DMS114 treated with DMSO at 0.1 percent for 48 hours (cell line): Measurements from ENCODE around the gene AKAP13.
"Not testable (repeated sequence)": the region's sequence is repeated elsewhere in the genome, so short reads cannot be mapped to it uniquely, and the experiment has no call there.

Experiments used
- DNase-seq: peaks from one replicate; lab custom pipeline; 2025; ENCODE audit not compliant: unreplicated experiment; lab: John Stamatoyannopoulos, UW

The AKAP13 gene, protein sequence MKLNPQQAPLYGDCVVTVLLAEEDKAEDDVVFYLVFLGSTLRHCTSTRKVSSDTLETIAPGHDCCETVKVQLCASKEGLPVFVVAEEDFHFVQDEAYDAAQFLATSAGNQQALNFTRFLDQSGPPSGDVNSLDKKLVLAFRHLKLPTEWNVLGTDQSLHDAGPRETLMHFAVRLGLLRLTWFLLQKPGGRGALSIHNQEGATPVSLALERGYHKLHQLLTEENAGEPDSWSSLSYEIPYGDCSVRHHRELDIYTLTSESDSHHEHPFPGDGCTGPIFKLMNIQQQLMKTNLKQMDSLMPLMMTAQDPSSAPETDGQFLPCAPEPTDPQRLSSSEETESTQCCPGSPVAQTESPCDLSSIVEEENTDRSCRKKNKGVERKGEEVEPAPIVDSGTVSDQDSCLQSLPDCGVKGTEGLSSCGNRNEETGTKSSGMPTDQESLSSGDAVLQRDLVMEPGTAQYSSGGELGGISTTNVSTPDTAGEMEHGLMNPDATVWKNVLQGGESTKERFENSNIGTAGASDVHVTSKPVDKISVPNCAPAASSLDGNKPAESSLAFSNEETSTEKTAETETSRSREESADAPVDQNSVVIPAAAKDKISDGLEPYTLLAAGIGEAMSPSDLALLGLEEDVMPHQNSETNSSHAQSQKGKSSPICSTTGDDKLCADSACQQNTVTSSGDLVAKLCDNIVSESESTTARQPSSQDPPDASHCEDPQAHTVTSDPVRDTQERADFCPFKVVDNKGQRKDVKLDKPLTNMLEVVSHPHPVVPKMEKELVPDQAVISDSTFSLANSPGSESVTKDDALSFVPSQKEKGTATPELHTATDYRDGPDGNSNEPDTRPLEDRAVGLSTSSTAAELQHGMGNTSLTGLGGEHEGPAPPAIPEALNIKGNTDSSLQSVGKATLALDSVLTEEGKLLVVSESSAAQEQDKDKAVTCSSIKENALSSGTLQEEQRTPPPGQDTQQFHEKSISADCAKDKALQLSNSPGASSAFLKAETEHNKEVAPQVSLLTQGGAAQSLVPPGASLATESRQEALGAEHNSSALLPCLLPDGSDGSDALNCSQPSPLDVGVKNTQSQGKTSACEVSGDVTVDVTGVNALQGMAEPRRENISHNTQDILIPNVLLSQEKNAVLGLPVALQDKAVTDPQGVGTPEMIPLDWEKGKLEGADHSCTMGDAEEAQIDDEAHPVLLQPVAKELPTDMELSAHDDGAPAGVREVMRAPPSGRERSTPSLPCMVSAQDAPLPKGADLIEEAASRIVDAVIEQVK (N-terminal part only)

DNA sequence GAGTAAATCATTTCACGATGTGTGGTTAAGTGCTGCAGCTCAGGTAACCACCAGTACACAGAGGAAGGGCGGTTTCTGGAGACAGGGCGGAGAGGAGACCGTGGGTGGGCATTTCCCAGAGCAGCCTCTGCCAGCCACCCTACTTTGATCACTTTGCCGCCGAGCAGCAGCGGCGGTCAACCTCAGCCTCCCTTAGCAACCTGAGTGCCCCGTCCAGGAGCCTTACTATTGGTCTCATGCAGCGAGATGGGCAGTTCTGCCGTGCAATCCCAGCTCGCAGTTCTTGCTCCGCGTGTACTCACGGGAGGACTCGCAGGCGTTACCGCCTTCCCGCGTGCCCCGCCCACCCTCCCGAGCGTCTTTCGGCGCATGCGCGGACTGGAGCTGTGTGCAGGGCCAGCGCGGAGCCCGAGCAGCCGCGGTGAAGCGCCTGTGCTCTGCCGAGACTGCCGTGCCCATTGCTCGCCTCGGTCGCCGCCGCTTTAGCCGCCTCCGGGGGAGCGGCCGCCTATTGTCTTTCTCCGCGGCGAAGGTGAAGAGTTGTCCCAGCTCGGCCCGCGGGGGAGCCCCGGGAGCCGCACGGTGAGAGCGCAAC, at the start of gene AKAP13:
Gene AKAP13, plus strand, starts transcription at position 387 of the 595 bp plus-strand sequence. CDS start 105,118 bp downstream, outside the sequence.
- DNase-seq, result peak; percentile 98

DNA sequence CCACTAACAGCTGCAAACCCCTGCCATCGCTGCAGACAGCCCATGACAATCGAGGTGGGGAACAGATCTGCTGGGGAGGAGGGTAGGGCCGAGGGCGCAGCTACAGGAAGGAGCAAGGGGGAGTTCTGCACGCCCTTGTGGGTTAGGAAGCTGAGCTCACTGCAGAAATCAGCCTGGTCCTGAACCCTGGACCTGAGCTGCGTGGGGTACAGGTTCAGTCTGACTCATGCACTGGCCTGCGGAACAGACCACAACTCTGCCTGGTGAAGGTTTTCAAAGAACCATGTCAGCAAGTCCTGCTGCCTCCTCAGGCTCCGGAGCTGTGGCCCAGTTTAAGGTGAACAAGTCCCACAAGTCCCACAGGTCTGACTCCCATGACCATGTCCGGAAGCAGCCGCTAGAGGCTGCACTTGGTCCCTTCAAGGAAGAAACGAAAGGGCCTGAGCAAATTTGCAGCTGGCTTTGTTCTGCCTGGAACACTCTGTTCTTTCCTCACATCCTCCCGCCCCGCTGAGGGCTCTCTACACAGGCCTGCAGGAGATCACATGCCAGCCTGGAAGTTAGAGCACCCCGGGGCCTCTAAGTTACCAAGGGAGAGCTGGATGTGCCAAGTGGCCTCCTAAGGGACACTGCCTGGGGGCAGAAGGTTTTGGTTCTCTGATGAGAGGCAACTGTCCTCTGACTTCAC, 49.4 kb upstream of the AKAP13 start:
- DNase-seq, result peak; percentile 61

DNA sequence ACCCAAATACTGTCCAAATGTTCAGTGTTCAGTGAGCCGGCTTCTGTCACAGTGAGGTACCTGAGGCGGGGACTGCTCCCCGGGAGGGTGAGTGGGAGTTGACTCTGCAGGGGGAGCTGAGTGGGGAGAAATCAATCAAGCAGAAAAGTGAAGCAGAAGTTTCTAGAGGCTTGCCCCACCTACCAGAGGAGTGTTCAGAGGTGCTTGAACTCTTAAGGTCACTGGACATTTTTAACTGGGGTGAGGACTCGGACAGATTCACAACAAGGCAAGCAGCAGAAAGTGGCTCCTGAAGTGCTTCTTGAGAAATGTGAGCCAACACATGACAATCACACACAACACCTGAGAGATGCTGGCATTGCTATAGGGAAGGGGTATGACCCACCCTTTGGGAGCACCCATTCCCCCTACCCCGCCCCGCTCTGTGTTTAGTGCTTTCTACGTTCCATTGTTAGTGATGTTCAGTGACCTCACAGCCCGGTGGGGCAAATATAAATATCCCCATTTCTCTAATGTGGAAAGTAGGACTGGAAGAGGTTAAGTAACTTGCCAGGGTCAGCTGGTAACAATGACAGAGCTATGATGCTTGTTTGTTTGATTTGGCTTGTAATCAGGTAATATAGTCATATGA, 48.6 kb upstream of the AKAP13 start:
- DNase-seq, result no peak

DNA sequence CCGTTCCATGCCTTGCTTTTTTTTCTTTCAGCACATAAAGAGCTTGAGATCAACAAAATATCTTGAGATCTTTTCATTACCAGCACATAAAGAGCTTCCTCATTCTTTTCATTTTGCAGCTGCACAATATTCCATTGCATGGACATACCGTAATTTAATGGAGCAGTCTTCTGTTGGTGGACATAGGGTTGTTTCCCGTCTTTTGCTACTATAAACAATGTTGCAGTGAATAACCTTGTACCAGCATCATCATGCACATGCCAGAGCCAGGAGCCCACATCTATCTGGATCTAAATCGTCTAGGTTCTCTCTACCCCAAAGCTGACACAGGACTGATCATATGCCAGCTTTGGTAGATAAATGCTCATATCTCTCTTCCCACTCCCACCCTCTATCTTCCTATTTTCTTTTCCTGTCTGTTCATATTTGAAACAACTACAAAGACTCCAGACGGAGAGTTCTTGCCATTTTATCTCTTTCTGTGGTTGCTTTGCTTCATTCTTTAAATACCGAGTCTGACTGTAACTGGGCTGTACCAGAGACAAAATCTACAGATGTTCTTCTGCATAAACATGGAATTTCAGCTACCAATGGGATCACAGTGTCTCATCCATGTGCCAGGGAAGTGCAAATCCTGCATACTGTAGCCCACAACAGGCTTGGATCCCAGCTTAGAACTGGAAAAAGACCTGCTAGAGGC, 47.1 kb upstream of the AKAP13 start:
- DNase-seq, result no peak

DNA sequence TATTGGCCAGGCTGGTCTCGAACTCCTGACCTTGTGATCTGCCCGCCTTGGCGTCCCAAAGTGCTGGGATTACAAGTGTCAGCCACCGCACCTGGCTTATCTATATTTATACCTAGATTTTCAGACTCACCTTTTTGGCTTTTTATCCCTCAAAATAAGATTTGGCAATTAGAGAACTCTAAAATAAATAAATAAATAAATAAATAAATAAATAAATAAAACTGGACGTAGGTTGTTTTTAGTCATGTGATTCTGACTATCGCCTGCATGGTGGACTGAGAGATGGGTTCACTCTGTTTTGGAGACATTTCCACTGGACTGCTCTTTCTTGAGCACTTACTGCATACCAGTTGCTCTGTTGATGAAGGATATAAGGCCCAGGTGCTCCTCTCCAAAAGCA, 46.2 kb upstream of the AKAP13 start:
- no peak for DNase-seq

DNA sequence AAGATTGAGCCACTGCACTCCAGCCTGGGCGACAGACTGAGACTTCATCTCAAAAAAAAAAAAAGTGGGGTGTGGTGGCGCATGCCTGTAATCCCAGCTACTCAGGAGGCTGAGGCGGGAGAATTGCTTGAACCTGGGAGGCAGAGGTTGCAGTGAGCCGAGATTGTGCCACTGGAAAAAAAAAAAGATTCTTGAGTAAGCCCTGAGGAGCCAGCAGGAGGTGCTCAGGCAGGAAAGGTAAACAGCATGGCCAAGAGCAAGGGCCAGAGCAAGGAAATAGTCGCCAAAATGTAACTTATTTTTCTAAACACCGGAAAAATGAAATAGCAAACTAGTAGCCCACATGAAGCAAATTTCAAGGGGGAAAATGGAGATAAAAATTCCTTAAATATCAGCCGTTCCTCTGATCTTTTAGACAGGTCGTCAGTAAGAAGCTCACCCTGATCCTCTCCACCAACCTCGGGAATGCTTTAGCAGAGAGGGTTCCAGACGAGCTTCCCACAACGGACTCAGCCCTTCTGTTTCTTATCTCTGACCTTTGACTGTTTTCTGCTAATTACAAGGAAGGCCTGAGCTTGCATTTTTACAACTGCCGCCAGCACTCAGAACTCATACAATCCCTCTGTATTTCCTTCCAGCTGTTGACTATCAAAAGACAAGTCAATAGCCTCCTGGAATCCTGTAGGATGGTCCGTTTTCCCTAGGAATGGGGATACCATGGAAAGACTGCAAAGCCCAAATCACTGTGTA, 45.0 kb upstream of the AKAP13 start:
- DNase-seq, result no peak

DNA sequence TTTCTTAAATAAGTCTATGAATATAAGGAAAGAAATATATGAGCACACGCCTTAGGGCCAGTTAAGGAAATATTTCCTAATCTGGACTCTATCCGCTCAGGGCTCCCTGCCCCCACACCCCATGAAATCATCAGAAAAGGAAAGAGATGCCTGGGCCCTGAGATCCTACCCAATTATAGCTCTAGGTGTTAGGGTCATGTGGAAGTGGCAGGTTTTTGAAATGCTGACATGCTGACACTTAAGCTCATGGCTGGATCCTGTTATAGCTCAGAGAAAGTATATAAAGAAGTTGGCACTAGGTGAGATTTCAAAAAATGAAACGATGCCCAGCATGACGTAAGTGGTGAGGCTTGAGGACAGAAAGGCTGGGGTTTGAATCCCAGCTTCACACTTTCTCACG, 43.5 kb upstream of the AKAP13 start:
- DNase-seq, result no peak

DNA sequence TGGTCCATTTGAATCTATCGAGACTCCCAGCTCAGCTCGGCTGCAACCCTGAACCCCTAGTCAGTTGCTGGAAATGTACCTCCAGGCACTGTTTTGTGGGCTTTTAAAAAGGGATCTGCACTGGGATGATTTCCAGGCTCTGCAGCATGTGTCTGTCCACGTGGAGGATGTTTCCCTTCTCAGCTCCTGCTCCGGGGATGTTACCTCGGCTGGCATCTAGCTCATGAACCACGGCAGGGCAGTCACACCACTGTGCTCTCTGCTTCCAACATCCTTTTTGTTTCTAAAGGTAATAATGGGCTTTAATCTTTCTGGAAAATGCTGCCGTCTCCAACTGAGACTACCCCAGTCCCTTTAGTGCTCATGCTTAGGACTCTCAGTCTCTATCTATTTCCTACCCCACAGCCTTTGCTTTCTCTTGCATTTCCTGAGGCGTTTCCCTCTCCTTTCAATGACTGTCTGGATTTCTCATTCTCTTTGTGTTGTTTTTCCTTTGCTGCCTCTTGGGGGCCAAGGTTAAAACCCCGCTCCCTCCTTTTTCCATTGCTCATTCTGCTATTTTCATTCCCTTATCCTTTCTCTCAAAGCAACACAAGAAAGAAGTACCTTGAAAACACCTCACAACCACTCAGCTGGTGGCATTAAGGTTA, 42.9 kb upstream of the AKAP13 start:
- DNase-seq, result no peak

DNA sequence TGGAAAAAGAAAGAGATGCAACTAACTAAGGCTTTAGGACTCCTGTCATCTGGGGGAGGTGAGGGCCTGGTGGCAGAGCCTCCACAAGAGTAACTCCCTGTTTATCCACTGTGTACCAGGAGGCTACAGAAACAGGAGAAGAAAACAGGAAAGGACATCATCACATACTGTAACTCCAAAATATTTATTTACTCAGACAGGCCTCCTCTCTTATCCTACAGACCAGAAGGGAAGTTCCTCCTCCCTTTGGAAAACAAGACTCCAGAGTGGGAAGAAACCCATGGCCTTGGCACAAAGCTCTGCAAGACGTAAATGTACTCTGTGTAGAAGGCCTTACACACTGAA, 40.1 kb upstream of the AKAP13 start:
- DNase-seq, result no peak

DNA sequence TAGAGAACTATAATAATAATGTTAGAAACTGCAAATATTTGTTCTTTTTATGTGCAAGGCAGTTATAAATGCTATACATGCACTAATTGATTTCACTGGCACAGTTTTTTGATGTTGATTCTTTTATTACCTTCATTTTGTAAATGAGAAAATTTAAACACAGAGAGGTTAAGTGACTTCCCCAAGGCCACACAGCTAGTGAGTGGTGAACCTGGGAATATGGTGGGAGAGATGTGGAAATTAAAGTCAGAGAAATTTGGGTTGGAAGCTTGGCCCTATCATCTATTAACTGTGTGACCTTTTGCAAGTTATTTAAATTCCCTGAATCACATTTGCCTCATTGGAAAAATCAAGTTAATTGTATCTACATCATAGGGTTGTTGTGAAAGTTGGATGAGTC, 39.6 kb upstream of the AKAP13 start:
- DNase-seq, result no peak

DNA sequence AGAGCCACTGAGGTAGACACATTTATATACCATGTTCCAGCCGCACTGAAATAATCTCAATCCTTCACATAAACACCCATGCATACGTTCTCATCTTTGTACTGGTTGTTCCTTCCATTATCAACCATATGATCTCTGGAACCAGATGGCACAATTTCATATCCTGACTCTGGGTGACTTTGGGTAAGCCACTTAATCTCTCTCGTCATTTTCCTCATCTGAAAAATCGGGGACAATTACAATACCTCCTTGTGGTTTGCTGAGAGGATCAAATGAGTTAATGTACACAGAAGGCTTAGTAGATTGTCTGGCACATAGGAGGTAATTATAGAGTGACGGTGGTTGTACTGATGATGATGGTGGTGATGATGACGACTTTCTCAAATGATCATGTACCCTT, 38.2 kb upstream of the AKAP13 start:
- not testable (repeated sequence) for DNase-seq

DNA sequence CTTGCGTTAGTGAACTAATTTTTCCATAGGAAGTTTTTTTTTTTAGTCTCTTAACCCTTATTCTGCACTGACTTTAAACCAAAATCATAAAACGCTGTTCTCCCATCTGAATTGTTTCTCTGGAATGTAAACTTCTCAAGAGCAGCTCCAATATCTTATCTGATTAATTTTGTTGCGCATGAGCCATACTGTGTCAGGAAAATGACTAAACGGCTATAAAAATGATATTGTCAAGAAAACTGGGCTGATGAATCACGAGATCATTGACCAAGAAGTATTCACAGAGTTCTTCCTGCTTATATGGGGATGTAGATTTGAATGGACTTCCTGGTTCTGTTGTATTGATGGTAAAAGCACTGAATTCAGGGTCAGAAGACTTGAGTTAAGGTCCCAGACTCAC, 37.0 kb upstream of the AKAP13 start:
- not testable (repeated sequence) for DNase-seq

DNA sequence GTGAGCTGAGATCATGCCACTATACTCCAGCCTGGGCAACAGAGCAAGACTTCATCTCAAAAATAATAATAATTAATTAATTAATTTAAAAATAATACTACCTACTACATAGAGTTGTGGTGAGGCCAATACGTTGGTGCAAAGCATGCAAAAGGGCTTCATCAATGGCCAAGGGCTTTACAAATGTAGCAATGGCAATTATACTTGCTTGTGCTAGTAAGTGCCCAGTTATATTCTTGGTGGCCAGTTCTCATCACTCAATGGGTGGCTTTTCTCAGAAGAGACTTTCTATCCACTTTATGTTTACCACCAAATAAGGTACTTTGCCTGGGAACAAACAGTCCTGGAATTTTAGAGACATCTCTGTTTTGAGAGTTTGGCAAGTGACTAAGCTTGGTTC, 36.2 kb upstream of the AKAP13 start:
- DNase-seq, result not testable (repeated sequence)

DNA sequence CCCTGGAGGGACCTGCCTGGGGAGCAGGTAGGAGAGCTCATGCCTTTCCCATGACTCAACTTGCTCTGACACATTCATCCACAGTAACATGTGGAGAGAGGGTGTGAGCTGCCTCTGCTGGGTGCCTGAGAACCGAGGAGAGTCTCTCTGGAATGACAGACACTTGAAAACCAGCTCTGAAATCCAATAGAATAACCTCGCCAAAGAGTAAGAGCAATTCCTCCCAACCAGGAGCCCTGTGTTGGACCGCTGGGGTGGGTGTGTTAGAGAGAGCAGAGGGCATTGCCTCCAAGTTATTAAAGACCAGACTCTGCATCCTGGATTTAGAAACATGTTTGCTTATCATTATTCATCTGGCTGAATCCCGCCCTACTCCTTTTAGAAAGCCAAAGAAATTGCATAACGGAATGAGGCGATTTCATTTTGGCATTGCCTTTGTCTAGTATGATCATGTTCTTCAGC, 35.7 kb upstream of the AKAP13 start:
- not testable (repeated sequence) for DNase-seq

DNA sequence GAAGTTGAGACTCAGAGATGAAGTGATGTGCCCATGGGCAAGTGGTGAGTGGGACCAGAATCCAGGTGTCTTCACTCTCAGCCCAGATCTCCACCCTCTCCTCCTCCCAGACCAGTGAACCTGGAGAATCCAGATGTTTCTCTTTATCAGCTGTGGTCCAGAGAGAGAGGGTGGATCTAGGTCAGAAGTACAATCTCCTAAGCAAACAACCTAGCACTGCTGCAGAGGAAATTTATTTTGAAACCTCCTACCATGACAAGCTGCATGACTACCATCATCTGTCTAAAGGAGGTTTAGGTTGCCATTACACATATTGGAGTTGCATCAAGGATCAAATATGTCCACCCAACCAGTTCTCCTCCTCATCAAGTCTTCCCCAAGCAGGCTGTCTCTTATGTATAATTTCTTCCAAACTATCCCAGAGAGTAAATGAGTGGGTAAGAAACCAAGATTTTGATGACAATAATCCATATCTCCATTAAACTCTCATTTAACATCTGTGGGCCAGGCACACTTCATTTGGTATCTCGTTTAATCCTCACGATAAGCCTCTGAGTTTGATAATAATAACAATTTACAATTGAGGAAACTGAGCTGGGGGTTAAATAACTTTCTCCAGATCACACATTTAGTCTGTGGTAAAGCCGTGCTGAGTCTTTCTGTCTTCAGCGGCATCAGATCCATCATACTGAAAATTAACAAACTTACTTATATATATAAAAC, 35.0 kb upstream of the AKAP13 start:
- DNase-seq, result not testable (repeated sequence)

DNA sequence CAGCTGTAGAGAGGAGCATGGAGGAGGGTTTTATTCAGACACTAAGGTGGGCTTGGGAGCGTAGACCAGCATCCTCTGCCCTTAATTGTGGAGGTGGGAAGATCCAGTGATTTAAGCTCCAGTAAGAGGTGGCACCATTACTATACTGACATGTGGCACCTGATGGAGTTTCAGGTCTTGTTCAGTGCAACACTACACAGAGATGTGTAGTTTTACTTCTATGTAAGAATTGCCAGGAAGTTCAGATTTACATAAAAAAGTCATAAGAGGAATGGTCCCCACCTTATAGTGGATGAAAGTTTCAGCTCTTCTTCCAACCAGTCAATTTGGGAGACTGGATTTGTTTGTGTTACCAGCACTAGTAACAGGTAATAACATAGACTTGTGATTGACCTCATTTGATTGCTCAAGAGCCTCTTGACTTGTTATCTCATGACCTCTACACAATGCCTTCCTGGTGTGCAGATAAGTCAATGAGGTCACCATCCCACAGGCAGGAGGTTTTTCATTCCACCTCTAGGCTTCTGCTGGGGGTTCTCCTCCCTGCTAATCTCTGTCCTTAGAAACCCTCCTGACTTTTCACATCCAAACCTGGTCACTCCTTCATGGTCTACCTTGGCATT, 33.8 kb upstream of the AKAP13 start:
- DNase-seq, result not testable (repeated sequence)
